ENCODE results near the gene TMEM37.

DNA sequence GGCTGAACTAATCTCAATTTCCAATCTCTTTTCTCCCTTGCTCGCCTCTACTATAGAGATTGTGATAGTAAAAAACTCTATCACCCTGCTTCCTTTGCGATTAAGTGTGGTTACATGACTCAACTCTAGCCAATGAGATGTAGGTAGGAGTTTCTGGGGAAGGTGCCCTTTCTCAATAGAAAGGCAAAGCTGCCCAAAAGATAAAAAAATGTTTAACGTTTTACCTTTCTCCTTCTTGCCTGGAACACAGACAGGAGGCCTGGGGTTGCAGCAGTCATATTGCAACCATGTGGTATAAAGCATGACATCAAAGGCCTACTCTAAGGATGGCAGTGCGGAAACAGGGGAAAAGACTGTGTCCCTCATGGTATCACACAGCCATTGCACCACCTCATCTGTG, 31.5 kb downstream of the TMEM37 start:
- TF ChIP-seq, protein P1, sequence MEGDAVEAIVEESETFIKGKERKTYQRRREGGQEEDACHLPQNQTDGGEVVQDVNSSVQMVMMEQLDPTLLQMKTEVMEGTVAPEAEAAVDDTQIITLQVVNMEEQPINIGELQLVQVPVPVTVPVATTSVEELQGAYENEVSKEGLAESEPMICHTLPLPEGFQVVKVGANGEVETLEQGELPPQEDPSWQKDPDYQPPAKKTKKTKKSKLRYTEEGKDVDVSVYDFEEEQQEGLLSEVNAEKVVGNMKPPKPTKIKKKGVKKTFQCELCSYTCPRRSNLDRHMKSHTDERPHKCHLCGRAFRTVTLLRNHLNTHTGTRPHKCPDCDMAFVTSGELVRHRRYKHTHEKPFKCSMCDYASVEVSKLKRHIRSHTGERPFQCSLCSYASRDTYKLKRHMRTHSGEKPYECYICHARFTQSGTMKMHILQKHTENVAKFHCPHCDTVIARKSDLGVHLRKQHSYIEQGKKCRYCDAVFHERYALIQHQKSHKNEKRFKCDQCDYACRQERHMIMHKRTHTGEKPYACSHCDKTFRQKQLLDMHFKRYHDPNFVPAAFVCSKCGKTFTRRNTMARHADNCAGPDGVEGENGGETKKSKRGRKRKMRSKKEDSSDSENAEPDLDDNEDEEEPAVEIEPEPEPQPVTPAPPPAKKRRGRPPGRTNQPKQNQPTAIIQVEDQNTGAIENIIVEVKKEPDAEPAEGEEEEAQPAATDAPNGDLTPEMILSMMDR (IDR thresholded peaks at IDR 0.05) = no peak
- no peak for TF ChIP-seq POLR2A (IDR thresholded peaks at IDR 0.05)
- no peak for TF ChIP-seq POLR2AphosphoS5 (IDR thresholded peaks at IDR 0.05)
